WTC11 (cell line): Measurements from ENCODE around the gene ALDH2.

Source experiments
- ETV6 ChIP-seq: sonication (generic); formaldehyde crosslinking; IDR thresholded peaks from 2 replicates; pipeline ENCODE4 v1.8.1; 2022; ENCODE audit warnings: mild to moderate bottlenecking, missing genetic modification reagents
- FOXK1 ChIP-seq: sonication (generic); formaldehyde crosslinking; IDR thresholded peaks from 2 replicates; pipeline ENCODE4 v1.8.0; 2022; ENCODE audit warnings: mild to moderate bottlenecking, moderate library complexity, missing genetic modification reagents
- KAT7 ChIP-seq: sonication (generic); formaldehyde crosslinking; IDR thresholded peaks from 2 replicates; pipeline ENCODE4 v1.8.1; 2023; ENCODE audit warnings: missing genetic modification reagents, mild to moderate bottlenecking, borderline replicate concordance
- NFYB ChIP-seq: sonication (generic); formaldehyde crosslinking; conservative IDR thresholded peaks from 2 replicates; pipeline ENCODE4 v1.8.0; 2022; ENCODE audit warnings: low read depth, missing genetic modification reagents
- TF ChIP-seq, protein P1 (sequence below): fragments of 200-600 bp; IDR thresholded peaks from 2 replicates; pipeline ENCODE4 v1.8.0; 2022; ENCODE audit warnings: antibody characterized with exemption
- TF ChIP-seq, protein P2 (sequence below): sonication (generic); formaldehyde crosslinking; IDR thresholded peaks from 2 replicates; pipeline ENCODE4 v1.8.0; 2022; ENCODE audit warnings: mild to moderate bottlenecking, missing genetic modification reagents
- TF ChIP-seq, protein P3 (sequence below): sonication (generic); formaldehyde crosslinking; IDR thresholded peaks from 2 replicates; pipeline ENCODE4 v1.8.1; 2023; ENCODE audit warnings: mild to moderate bottlenecking, missing genetic modification reagents, moderate library complexity
- TF ChIP-seq, protein P4 (sequence below): sonication (generic); formaldehyde crosslinking; IDR thresholded peaks from 2 replicates; pipeline ENCODE4 v1.8.1; 2023; ENCODE audit warnings: mild to moderate bottlenecking, missing genetic modification reagents, moderate library complexity
- TF ChIP-seq, protein P5 (sequence below): sonication (generic); formaldehyde crosslinking; conservative IDR thresholded peaks from 2 replicates; pipeline ENCODE4 v1.8.1; 2023; ENCODE audit warnings: mild to moderate bottlenecking, low read depth, missing genetic modification reagents, moderate library complexity
- TF ChIP-seq, protein P6 (sequence below): sonication (generic); formaldehyde crosslinking; IDR thresholded peaks from 2 replicates; pipeline ENCODE4 v1.8.0; 2022; ENCODE audit warnings: mild to moderate bottlenecking, missing genetic modification reagents
- TF ChIP-seq, protein P7 (sequence below): sonication (generic); formaldehyde crosslinking; conservative IDR thresholded peaks from 2 replicates; pipeline ENCODE4 v1.8.1; 2022; ENCODE audit warnings: mild to moderate bottlenecking, missing genetic modification reagents
- TF ChIP-seq, protein P8 (sequence below): sonication (generic); formaldehyde crosslinking; IDR thresholded peaks from 2 replicates; pipeline ENCODE4 v1.8.0; 2022; ENCODE audit warnings: missing genetic modification reagents

DNA sequence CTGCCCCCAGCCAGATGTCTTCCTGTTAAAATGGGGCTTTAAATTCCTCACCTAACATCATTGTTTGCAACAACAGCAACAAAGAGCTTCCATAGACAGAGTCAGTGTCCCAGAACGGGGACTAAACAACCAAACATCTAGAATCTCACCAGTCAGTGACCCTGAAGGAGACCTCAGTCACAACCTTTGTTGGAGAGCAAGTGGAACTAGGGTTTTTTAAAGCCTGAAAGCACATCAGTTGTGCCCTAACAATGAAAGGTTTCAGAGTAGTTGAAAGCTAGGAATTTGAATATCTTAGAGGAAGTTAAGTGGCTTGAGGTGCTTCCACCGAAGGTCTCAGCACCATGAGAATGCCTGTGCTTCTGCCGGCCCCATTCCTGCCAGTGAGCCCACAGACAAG, 5.0 kb upstream of the ALDH2 start:
- TF ChIP-seq, protein P1, sequence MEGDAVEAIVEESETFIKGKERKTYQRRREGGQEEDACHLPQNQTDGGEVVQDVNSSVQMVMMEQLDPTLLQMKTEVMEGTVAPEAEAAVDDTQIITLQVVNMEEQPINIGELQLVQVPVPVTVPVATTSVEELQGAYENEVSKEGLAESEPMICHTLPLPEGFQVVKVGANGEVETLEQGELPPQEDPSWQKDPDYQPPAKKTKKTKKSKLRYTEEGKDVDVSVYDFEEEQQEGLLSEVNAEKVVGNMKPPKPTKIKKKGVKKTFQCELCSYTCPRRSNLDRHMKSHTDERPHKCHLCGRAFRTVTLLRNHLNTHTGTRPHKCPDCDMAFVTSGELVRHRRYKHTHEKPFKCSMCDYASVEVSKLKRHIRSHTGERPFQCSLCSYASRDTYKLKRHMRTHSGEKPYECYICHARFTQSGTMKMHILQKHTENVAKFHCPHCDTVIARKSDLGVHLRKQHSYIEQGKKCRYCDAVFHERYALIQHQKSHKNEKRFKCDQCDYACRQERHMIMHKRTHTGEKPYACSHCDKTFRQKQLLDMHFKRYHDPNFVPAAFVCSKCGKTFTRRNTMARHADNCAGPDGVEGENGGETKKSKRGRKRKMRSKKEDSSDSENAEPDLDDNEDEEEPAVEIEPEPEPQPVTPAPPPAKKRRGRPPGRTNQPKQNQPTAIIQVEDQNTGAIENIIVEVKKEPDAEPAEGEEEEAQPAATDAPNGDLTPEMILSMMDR = no peak
- TF ChIP-seq ETV6 (CRISPR knock-in tag) = no peak
- TF ChIP-seq, protein P2, sequence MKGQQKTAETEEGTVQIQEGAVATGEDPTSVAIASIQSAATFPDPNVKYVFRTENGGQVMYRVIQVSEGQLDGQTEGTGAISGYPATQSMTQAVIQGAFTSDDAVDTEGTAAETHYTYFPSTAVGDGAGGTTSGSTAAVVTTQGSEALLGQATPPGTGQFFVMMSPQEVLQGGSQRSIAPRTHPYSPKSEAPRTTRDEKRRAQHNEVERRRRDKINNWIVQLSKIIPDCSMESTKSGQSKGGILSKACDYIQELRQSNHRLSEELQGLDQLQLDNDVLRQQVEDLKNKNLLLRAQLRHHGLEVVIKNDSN (CRISPR knock-in tag) = no peak
- TF ChIP-seq, protein P3, sequence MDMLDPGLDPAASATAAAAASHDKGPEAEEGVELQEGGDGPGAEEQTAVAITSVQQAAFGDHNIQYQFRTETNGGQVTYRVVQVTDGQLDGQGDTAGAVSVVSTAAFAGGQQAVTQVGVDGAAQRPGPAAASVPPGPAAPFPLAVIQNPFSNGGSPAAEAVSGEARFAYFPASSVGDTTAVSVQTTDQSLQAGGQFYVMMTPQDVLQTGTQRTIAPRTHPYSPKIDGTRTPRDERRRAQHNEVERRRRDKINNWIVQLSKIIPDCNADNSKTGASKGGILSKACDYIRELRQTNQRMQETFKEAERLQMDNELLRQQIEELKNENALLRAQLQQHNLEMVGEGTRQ = no peak
- TF ChIP-seq, protein P4, sequence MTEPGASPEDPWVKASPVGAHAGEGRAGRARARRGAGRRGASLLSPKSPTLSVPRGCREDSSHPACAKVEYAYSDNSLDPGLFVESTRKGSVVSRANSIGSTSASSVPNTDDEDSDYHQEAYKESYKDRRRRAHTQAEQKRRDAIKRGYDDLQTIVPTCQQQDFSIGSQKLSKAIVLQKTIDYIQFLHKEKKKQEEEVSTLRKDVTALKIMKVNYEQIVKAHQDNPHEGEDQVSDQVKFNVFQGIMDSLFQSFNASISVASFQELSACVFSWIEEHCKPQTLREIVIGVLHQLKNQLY (CRISPR knock-in tag) = no peak
- TF ChIP-seq, protein P5, sequence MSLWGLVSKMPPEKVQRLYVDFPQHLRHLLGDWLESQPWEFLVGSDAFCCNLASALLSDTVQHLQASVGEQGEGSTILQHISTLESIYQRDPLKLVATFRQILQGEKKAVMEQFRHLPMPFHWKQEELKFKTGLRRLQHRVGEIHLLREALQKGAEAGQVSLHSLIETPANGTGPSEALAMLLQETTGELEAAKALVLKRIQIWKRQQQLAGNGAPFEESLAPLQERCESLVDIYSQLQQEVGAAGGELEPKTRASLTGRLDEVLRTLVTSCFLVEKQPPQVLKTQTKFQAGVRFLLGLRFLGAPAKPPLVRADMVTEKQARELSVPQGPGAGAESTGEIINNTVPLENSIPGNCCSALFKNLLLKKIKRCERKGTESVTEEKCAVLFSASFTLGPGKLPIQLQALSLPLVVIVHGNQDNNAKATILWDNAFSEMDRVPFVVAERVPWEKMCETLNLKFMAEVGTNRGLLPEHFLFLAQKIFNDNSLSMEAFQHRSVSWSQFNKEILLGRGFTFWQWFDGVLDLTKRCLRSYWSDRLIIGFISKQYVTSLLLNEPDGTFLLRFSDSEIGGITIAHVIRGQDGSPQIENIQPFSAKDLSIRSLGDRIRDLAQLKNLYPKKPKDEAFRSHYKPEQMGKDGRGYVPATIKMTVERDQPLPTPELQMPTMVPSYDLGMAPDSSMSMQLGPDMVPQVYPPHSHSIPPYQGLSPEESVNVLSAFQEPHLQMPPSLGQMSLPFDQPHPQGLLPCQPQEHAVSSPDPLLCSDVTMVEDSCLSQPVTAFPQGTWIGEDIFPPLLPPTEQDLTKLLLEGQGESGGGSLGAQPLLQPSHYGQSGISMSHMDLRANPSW (CRISPR knock-in tag) = no peak
- TF ChIP-seq FOXK1 (CRISPR knock-in tag) = no peak
- TF ChIP-seq KAT7 (CRISPR knock-in tag) = no peak
- TF ChIP-seq, protein P6, sequence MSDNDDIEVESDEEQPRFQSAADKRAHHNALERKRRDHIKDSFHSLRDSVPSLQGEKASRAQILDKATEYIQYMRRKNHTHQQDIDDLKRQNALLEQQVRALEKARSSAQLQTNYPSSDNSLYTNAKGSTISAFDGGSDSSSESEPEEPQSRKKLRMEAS = no peak
- TF ChIP-seq, protein P7, sequence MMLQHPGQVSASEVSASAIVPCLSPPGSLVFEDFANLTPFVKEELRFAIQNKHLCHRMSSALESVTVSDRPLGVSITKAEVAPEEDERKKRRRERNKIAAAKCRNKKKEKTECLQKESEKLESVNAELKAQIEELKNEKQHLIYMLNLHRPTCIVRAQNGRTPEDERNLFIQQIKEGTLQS = no peak
- TF ChIP-seq, protein P8, sequence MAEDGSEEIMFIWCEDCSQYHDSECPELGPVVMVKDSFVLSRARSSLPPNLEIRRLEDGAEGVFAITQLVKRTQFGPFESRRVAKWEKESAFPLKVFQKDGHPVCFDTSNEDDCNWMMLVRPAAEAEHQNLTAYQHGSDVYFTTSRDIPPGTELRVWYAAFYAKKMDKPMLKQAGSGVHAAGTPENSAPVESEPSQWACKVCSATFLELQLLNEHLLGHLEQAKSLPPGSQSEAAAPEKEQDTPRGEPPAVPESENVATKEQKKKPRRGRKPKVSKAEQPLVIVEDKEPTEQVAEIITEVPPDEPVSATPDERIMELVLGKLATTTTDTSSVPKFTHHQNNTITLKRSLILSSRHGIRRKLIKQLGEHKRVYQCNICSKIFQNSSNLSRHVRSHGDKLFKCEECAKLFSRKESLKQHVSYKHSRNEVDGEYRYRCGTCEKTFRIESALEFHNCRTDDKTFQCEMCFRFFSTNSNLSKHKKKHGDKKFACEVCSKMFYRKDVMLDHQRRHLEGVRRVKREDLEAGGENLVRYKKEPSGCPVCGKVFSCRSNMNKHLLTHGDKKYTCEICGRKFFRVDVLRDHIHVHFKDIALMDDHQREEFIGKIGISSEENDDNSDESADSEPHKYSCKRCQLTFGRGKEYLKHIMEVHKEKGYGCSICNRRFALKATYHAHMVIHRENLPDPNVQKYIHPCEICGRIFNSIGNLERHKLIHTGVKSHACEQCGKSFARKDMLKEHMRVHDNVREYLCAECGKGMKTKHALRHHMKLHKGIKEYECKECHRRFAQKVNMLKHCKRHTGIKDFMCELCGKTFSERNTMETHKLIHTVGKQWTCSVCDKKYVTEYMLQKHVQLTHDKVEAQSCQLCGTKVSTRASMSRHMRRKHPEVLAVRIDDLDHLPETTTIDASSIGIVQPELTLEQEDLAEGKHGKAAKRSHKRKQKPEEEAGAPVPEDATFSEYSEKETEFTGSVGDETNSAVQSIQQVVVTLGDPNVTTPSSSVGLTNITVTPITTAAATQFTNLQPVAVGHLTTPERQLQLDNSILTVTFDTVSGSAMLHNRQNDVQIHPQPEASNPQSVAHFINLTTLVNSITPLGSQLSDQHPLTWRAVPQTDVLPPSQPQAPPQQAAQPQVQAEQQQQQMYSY (CRISPR knock-in tag) = no peak
- TF ChIP-seq NFYB = no peak
